ENCODE results near the gene DHRS2. TPM values are rescaled to one million over a fixed set of nuclear protein-coding genes. Genes with fewer than 3 reads are reported as not detected.

DHRS2 gene
- total RNA-seq, 2 experiments from 2014 or later, result 0.27 TPM; not detected in 1

- no peaks in the 10 kb centered on the region for H3K36me3 ChIP-seq (ENCODE audit: insufficient read depth, low read length)
- ChIA-PET CTCF (no interaction called here), POLR2A (no interaction called here)
- no peak overlapping the region for H3K27ac ChIP-seq (ENCODE audit: low read depth in 1 of 2, low read length in 2 of 2)
- H3K9me3 ChIP-seq (ENCODE audit: control insufficient read depth in 1 of 2, insufficient read depth in 1 of 2, low read length in 2 of 2), result no peaks in the 10 kb centered on the region
- H3K36me3 Mint-ChIP-seq (ENCODE audit: low read depth), result no peaks in the 10 kb centered on the region
- no peaks in the 10 kb centered on the region for H3K9me3 Mint-ChIP-seq
- H3K4me3 ChIP-seq (ENCODE audit: low read length), result no peak overlapping the region
- no peak for TF ChIP-seq CTCF (IDR thresholded peaks at IDR 0.05)
- H3K27me3 Mint-ChIP-seq, result no peaks in the 10 kb centered on the region
- no peak overlapping the region for H3K27ac Mint-ChIP-seq
- ATAC-seq (ENCODE audit: poor library complexity) (no peak), DNase-seq (no peak)
- H3K4me1 ChIP-seq (ENCODE audit: insufficient read depth, low read length), result no peaks in the 10 kb centered on the region
- no peaks in the 10 kb centered on the region for H3K27me3 ChIP-seq (ENCODE audit: control insufficient read depth in 1 of 2, insufficient read depth in 2 of 2, low read length in 2 of 2)
- H3K4me1 Mint-ChIP-seq (ENCODE audit: low read depth), result no peaks in the 10 kb centered on the region
- intact Hi-C loops (cut with DNase I, micrococcal nuclease), result no loop called here
- no peak overlapping the region for H3K4me3 Mint-ChIP-seq
Observed at GRCh38 chr14:23638414-23639047, 2.4 kb downstream of the DHRS2 start.

- intact Hi-C loops (cut with DNase I, micrococcal nuclease), result no loop called here
- no peaks in the 10 kb centered on the region for H3K9me3 ChIP-seq (ENCODE audit: control insufficient read depth in 1 of 2, insufficient read depth in 1 of 2, low read length in 2 of 2)
- POLR2A ChIA-PET, result no interaction called here
- DNase-seq (no peak), ATAC-seq (ENCODE audit: poor library complexity) (no peak)
- H3K27me3 Mint-ChIP-seq, result no peaks in the 10 kb centered on the region
- CTCF ChIA-PET, result interaction anchor here (1.6 kb wide), 1 partner anchor 7 kb away, joined by 4 read pairs; no protein-coding TSS in a partner anchor
- H3K36me3 ChIP-seq (ENCODE audit: insufficient read depth, low read length), result no peaks in the 10 kb centered on the region
- H3K4me3 Mint-ChIP-seq, result no peak overlapping the region
- no peak overlapping the region for H3K4me3 ChIP-seq (ENCODE audit: low read length)
- H3K9me3 Mint-ChIP-seq, result no peaks in the 10 kb centered on the region
- H3K27ac ChIP-seq (ENCODE audit: low read depth in 1 of 2, low read length in 2 of 2), result no peak overlapping the region
- no peaks in the 10 kb centered on the region for H3K36me3 Mint-ChIP-seq (ENCODE audit: low read depth)
- H3K4me1 Mint-ChIP-seq (ENCODE audit: low read depth), result no peaks in the 10 kb centered on the region
- H3K27me3 ChIP-seq (ENCODE audit: control insufficient read depth in 1 of 2, insufficient read depth in 2 of 2, low read length in 2 of 2), result no peaks in the 10 kb centered on the region
- H3K27ac Mint-ChIP-seq, result no peak overlapping the region
- no peaks in the 10 kb centered on the region for H3K4me1 ChIP-seq (ENCODE audit: insufficient read depth, low read length)
- TF ChIP-seq CTCF (IDR thresholded peaks at IDR 0.05), result no peak
Observed at GRCh38 chr14:23639048-23639890, 3.1 kb downstream of the DHRS2 start.

GRCh38 chr14:23639891-23640523 lies 3.8 kb downstream of the DHRS2 start:
- ChIA-PET POLR2A (no interaction called here), CTCF (interaction anchor here (1.6 kb wide), 1 partner anchor 8 kb away, joined by 4 read pairs; no protein-coding TSS in a partner anchor)
- Mint-ChIP-seq H3K36me3 (ENCODE audit: low read depth) (no peaks in the 10 kb centered on the region), H3K4me1 (ENCODE audit: low read depth) (no peaks in the 10 kb centered on the region), H3K9me3 (no peaks in the 10 kb centered on the region), H3K4me3 (no peak overlapping the region), H3K27ac (no peak overlapping the region), H3K27me3 (no peaks in the 10 kb centered on the region)
- DNase-seq, result no peak
- Histone ChIP-seq H3K4me3 (ENCODE audit: low read length) (no peak overlapping the region), H3K9me3 (ENCODE audit: control insufficient read depth in 1 of 2, insufficient read depth in 1 of 2, low read length in 2 of 2) (no peaks in the 10 kb centered on the region), H3K36me3 (ENCODE audit: insufficient read depth, low read length) (no peaks in the 10 kb centered on the region), H3K4me1 (ENCODE audit: insufficient read depth, low read length) (no peaks in the 10 kb centered on the region), H3K27ac (ENCODE audit: low read depth in 1 of 2, low read length in 2 of 2) (no peak overlapping the region), H3K27me3 (ENCODE audit: control insufficient read depth in 1 of 2, insufficient read depth in 2 of 2, low read length in 2 of 2) (peaks cover 0 to 1% of the 10 kb centered on the region in 2 experiments)
- no peak for ATAC-seq (ENCODE audit: poor library complexity)
- no peak for TF ChIP-seq CTCF (IDR thresholded peaks at IDR 0.05)
- intact Hi-C loops (cut with DNase I, micrococcal nuclease), result no loop called here
